Ascending aorta (tissue), 2 donors: Measurements from ENCODE around the gene DIP2C. TPM values are rescaled to one million over a fixed set of nuclear protein-coding genes. Genes with fewer than 3 reads are reported as not detected.
"Not testable (repeated sequence)": the region's sequence is repeated elsewhere in the genome, so short reads cannot be mapped to it uniquely, and the experiment has no call there.

ENCODE experiments used
- DNase-seq, 2 donors: peaks; one replicate each; pipeline ENCODE4 v3.0.0-alpha.2; 2019; ENCODE audit warnings: low spot score in 2 of 2
- H3K27ac ChIP-seq, 2 donors: fragments of 200-600 bp; sonication (generic); one replicate each; pipeline ENCODE4 v1.5.1; 2016 to 2017; ENCODE audit warnings: mild to moderate bottlenecking in 1 of 2
- H3K27me3 ChIP-seq: fragments of 200-600 bp; sonication (generic); one replicate; pipeline ENCODE4 v1.5.1; 2017
- H3K36me3 ChIP-seq, 2 donors: fragments of 200-600 bp; sonication (generic); one replicate each; pipeline ENCODE4 v1.5.1; 2016
- H3K4me1 ChIP-seq, 2 donors: fragments of 200-600 bp; sonication (generic); one replicate each; pipeline ENCODE4 v1.5.1; 2016 to 2017; ENCODE audit warnings: mild to moderate bottlenecking in 1 of 2
- H3K4me3 ChIP-seq, 2 donors: fragments of 200-600 bp; sonication (generic); one replicate each; pipeline ENCODE4 v1.5.1; 2016 to 2017; ENCODE audit warnings: mild to moderate bottlenecking in 1 of 2
- H3K9me3 ChIP-seq, 2 donors: fragments of 200-600 bp; sonication (generic); one replicate each; pipeline ENCODE4 v1.5.1; 2016
- CTCF ChIP-seq, 3 experiments: fragments of 200-600 bp in 2 of 3; fragments of 450-650 bp in 1 of 3; sonication (generic) in 2 of 3; IDR thresholded peaks; one replicate each; pipeline ENCODE4 v1.5.1; 2016 to 2019; ENCODE audit warnings: antibody characterized with exemption in 3 of 3, mild to moderate bottlenecking in 1 of 3, moderate library complexity in 1 of 3
- intact Hi-C: fragments of 100-400 bp; cut with DNase I; formaldehyde crosslinking; loops from one replicate; pipeline ENCODE4 v1.15.1; 2023
- total RNA-seq: library from RNA; depleted of rRNA; stranded (reverse); fragments of >200 nt; gene quantifications from one replicate; pipeline ENCODE4 v1.1.0, GENCODE V29; 2016

The DIP2C gene
- total RNA-seq, 1 donor from 2014 or later: 14.7 TPM

GRCh38 chr10:585502-585901 lies 104.0 kb downstream of the DIP2C start:
- intact Hi-C loops: no loop called here
- peaks cover 0 to 15% of the 10 kb centered on the region in 2 donors for H3K4me1 ChIP-seq
- no peak overlapping the region for H3K27ac ChIP-seq
- no peaks in the 10 kb centered on the region for H3K9me3 ChIP-seq
- TF ChIP-seq CTCF (IDR thresholded peaks at IDR 0.05): no peak
- H3K36me3 ChIP-seq: no peaks in the 10 kb centered on the region
- no peak overlapping the region for H3K4me3 ChIP-seq
- no peaks in the 10 kb centered on the region for H3K27me3 ChIP-seq
- no peak for DNase-seq

GRCh38 chr10:584497-585290 lies 104.8 kb downstream of the DIP2C start:
- intact Hi-C loops, H3K36me3 ChIP-seq, H3K9me3 ChIP-seq, DNase-seq, H3K27ac ChIP-seq, H3K4me3 ChIP-seq, H3K27me3 ChIP-seq: not testable (repeated sequence)
- H3K4me1 ChIP-seq: peaks cover 0 to 18% of the 10 kb centered on the region in 2 donors

- H3K4me1 ChIP-seq: peaks cover 0 to 16% of the 10 kb centered on the region in 2 donors
- peak in 1 of 2 donors; percentile 59 for DNase-seq
- H3K36me3 ChIP-seq: no peaks in the 10 kb centered on the region
- intact Hi-C loops: no loop called here
- no peak overlapping the region for H3K27ac ChIP-seq
- H3K27me3 ChIP-seq: no peaks in the 10 kb centered on the region
- H3K4me3 ChIP-seq: no peak overlapping the region
- no peaks in the 10 kb centered on the region for H3K9me3 ChIP-seq
- TF ChIP-seq CTCF (IDR thresholded peaks at IDR 0.05): no peak
Measured at GRCh38 chr10:583433-583832, 106.0 kb downstream of the DIP2C start.

- no peak overlapping the region for H3K4me3 ChIP-seq
- H3K36me3 ChIP-seq: no peaks in the 10 kb centered on the region
- H3K27ac ChIP-seq: peak overlapping the region in 1 of 2 donors; percentile 56
- no peaks in the 10 kb centered on the region for H3K27me3 ChIP-seq
- intact Hi-C loops: loop anchor here (2.0 kb wide), 1 partner anchor 101 kb away; no protein-coding TSS in a partner anchor
- TF ChIP-seq CTCF (IDR thresholded peaks at IDR 0.05): no peak
- no peak for DNase-seq
- peaks cover 0 to 12% of the 10 kb centered on the region in 2 donors for H3K4me1 ChIP-seq
- H3K9me3 ChIP-seq: no peaks in the 10 kb centered on the region
Measured at GRCh38 chr10:581776-582330, 107.6 kb downstream of the DIP2C start.

- intact Hi-C loops: loop anchor here (2.0 kb wide), 1 partner anchor 102 kb away; no protein-coding TSS in a partner anchor
- Histone ChIP-seq H3K36me3 (no peaks in the 10 kb centered on the region), H3K27me3 (no peaks in the 10 kb centered on the region), H3K4me3 (no peak overlapping the region), H3K4me1 (peaks cover 0 to 18% of the 10 kb centered on the region in 2 donors), H3K27ac (peak overlapping the region; percentile 56 to 62), H3K9me3 (no peaks in the 10 kb centered on the region)
- TF ChIP-seq CTCF (IDR thresholded peaks at IDR 0.05): no peak
- DNase-seq: peak in 1 of 2 donors; percentile 80
Measured at GRCh38 chr10:580778-581177, 108.7 kb downstream of the DIP2C start.

GRCh38 chr10:576130-576465 lies 113.4 kb downstream of the DIP2C start:
- no peak for TF ChIP-seq CTCF (IDR thresholded peaks at IDR 0.05)
- no peak for DNase-seq
- Histone ChIP-seq H3K27ac (no peak overlapping the region), H3K4me1 (peaks cover 7 to 29% of the 10 kb centered on the region in 2 donors), H3K36me3 (no peaks in the 10 kb centered on the region), H3K4me3 (peak overlapping the region in 1 of 2 donors; percentile 29), H3K27me3 (no peaks in the 10 kb centered on the region), H3K9me3 (no peaks in the 10 kb centered on the region)
- intact Hi-C loops: no loop called here
